Measurements from ENCODE around the gene ZFYVE28. TPM values are rescaled to one million over a fixed set of nuclear protein-coding genes. Genes with fewer than 3 reads are reported as not detected.
"Not testable (repeated sequence)": the region's sequence is repeated elsewhere in the genome, so short reads cannot be mapped to it uniquely, and the experiment has no call there.

ZFYVE28 gene
- total RNA-seq, 2 experiments from 2014 or later: 19.7 to 20.0 TPM

GRCh38 chr4:2245787-2246275, 172.6 kb downstream of the ZFYVE28 start:
- no peaks in the 10 kb centered on the region for H3K27me3 Mint-ChIP-seq
- POLR2A ChIA-PET: no interaction called here
- no peak for DNase-seq
- H3K27ac Mint-ChIP-seq: no peak overlapping the region
- peaks cover 2% of the 10 kb centered on the region for H3K36me3 Mint-ChIP-seq
- H3K9me3 Mint-ChIP-seq: no peaks in the 10 kb centered on the region
- no peak overlapping the region for H3K4me3 Mint-ChIP-seq
- intact Hi-C loops (cut with micrococcal nuclease): loop anchor here (10.0 kb wide), 2 partner anchors 289 to 689 kb away; partner anchors contain the start of gene FAM193A
- CTCF ChIA-PET: no interaction called here
- H3K4me1 Mint-ChIP-seq (ENCODE audit: low read depth): peaks cover 19% of the 10 kb centered on the region

- Mint-ChIP-seq H3K27me3 (no peaks in the 10 kb centered on the region), H3K27ac (peak overlapping the region; percentile 14), H3K4me1 (ENCODE audit: low read depth) (peaks cover 25% of the 10 kb centered on the region), H3K4me3 (no peak overlapping the region), H3K9me3 (no peaks in the 10 kb centered on the region), H3K36me3 (peaks cover 7% of the 10 kb centered on the region)
- intact Hi-C loops (cut with micrococcal nuclease): loop anchor here (10.0 kb wide), 2 partner anchors 290 to 690 kb away; partner anchors contain the start of gene FAM193A
- POLR2A ChIA-PET: no interaction called here
- DNase-seq: no peak
- CTCF ChIA-PET: interaction anchor here (0.7 kb wide), 1 partner anchor 11 kb away, joined by 3 read pairs; no protein-coding TSS in a partner anchor
These were observed 173.2 kb downstream of the ZFYVE28 start for GRCh38 chr4:2245057-2245786.

DNA sequence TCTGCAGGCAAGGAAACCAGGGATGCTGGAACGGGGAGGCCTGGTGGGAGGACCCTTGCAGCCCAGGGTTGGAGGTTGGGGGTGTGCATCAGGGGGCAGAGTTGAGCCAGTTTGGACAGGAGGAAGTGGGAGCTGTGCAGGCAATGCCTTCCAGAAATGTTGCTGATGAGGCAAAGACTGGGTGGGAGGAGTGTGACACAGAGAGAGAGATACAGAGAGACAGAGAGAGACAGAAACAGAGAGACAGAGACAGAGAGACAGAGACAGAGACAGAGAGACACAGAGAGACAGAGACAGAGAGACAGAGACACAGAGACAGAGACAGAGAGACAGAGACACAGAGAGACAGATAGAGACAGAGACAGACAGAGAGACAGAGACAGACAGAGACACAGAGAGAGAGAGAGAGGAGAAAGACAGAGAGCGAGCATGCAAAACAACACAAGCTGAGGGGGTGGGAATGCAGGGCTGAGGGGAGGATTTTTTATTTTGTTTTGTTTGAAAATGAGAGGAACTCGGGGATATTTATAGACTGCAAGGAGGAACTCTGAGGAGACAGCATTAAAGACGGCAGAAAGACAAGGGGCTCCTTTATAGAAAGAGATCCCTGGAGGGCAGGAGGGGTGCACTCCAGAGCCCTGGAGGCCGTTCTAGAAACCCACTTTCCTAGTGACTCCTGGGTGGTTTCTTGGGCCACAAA, 174.6 kb downstream of the ZFYVE28 start:
- peak; percentile 54 for DNase-seq

GRCh38 chr4:2241410-2242353, 176.8 kb downstream of the ZFYVE28 start, which contains the start of the genes HAUS3 and POLN:
Gene HAUS3 (minus strand): TSS chr4:2242121. CDS start chr4:2240946, 1,175 bp downstream.
Gene POLN (minus strand): TSS chr4:2242121. CDS start chr4:2229231, 12,890 bp downstream.
- intact Hi-C loops (cut with micrococcal nuclease): loop anchor here (1.0 to 10.0 kb wide), 9 partner anchors 21 to 693 kb away; partner anchors contain the start of genes CFAP99, FAM193A, MXD4 and NSD2
- ChIA-PET CTCF (interaction anchor here (0.6 to 3.5 kb wide), 13 partner anchors 11 to 244 kb away, joined by 3 to 23 read pairs (median 4); partner anchors contain the start of genes MXD4 and RNF4), POLR2A (interaction anchor here (0.6 to 2.5 kb wide), 10 partner anchors 20 to 694 kb away, joined by 3 to 11 read pairs (median 4); partner anchors contain the start of genes CFAP99, MXD4, RNF4 and ZFYVE28)
- Mint-ChIP-seq H3K4me3 (peak within 1 kb of the TSS; percentile 97), H3K27me3 (no peaks in the 10 kb centered on the region), H3K4me1 (ENCODE audit: low read depth) (peaks cover 54% of the 10 kb centered on the region), H3K27ac (peak within 1 kb of the TSS; percentile 89), H3K9me3 (no peaks in the 10 kb centered on the region), H3K36me3 (peaks cover 26% of the 10 kb centered on the region)
- peak; percentile 100 for DNase-seq

More for the DNA sequence above, 174.6 kb downstream of the ZFYVE28 start:
- Mint-ChIP-seq H3K36me3 (peaks cover 17% of the 10 kb centered on the region), H3K27me3 (no peaks in the 10 kb centered on the region), H3K4me1 (ENCODE audit: low read depth) (peaks cover 36% of the 10 kb centered on the region), H3K4me3 (no peak overlapping the region), H3K9me3 (no peaks in the 10 kb centered on the region), H3K27ac (peak overlapping the region; percentile 25)
- POLR2A ChIA-PET: no interaction called here
- intact Hi-C loops (cut with micrococcal nuclease): loop anchor here (5.0 to 10.0 kb wide), 3 partner anchors 291 to 691 kb away; partner anchors contain the start of genes FAM193A and NSD2
- CTCF ChIA-PET: interaction anchor here (1.0 kb wide), 2 partner anchors 87 to 219 kb away, joined by 3 read pairs; no protein-coding TSS in a partner anchor

DNA sequence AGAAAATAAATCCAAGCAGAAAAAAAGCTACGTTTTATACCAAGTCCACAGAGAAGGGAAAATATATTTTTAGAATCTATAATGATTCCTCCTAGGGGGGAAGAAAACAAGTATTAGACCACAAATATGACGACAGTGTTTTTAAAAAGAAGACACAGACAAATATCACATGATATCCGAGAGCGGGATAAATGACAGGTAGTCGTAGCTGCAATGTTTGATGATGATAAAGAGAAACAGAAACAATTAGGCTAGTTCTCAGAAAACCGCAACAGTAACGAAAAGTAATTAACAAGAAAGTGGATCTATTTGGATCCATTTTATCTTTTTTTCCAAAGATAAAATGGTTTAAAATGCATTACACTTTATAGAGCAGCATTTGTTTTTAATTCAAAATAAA, 177.4 kb downstream of the ZFYVE28 start:
- Mint-ChIP-seq H3K4me3 (peak overlapping the region; percentile 97), H3K9me3 (no peaks in the 10 kb centered on the region), H3K27ac (peak overlapping the region; percentile 89), H3K4me1 (ENCODE audit: low read depth) (peaks cover 54% of the 10 kb centered on the region), H3K36me3 (peaks cover 29% of the 10 kb centered on the region), H3K27me3 (no peaks in the 10 kb centered on the region)
- CTCF ChIA-PET: interaction anchor here (0.7 to 3.5 kb wide), 9 partner anchors 11 to 511 kb away, joined by 3 to 23 read pairs (median 4); partner anchors contain the start of genes CFAP99, MXD4, RNF4 and ZFYVE28
- POLR2A ChIA-PET: interaction anchor here (0.9 to 2.5 kb wide), 6 partner anchors 21 to 227 kb away, joined by 3 to 11 read pairs (median 8); partner anchors contain the start of genes CFAP99, MXD4, RNF4 and ZFYVE28
- intact Hi-C loops (cut with micrococcal nuclease): loop anchor here (5.0 to 10.0 kb wide), 3 partner anchors 294 to 694 kb away; partner anchors contain the start of genes FAM193A and NSD2
- no peak for DNase-seq

- peak overlapping the region; percentile 2 for H3K4me3 Mint-ChIP-seq
- H3K4me1 Mint-ChIP-seq (ENCODE audit: low read depth): peaks cover 56% of the 10 kb centered on the region
- intact Hi-C loops (cut with micrococcal nuclease): no loop called here
- no peak for DNase-seq
- no peak overlapping the region for H3K27ac Mint-ChIP-seq
- no peaks in the 10 kb centered on the region for H3K27me3 Mint-ChIP-seq
- H3K9me3 Mint-ChIP-seq: no peaks in the 10 kb centered on the region
- CTCF ChIA-PET: interaction anchor here (0.7 to 4.0 kb wide), 4 partner anchors 17 to 225 kb away, joined by 3 to 19 read pairs (median 6); partner anchors contain the start of gene CFAP99
- H3K36me3 Mint-ChIP-seq: peaks cover 39% of the 10 kb centered on the region
- POLR2A ChIA-PET: no interaction called here
These were observed 181.3 kb downstream of the ZFYVE28 start for GRCh38 chr4:2236944-2237666.

- no peak overlapping the region for H3K4me3 Mint-ChIP-seq
- H3K27ac Mint-ChIP-seq: no peak overlapping the region
- no peaks in the 10 kb centered on the region for H3K9me3 Mint-ChIP-seq
- DNase-seq: no peak
- intact Hi-C loops (cut with micrococcal nuclease): no loop called here
- ChIA-PET POLR2A (no interaction called here), CTCF (interaction anchor here (1.0 to 2.4 kb wide), 3 partner anchors 9 to 11 kb away, joined by 4 to 13 read pairs (median 4); no protein-coding TSS in a partner anchor)
- peaks cover 17% of the 10 kb centered on the region for H3K36me3 Mint-ChIP-seq
- peaks cover 18% of the 10 kb centered on the region for H3K4me1 Mint-ChIP-seq (ENCODE audit: low read depth)
- no peaks in the 10 kb centered on the region for H3K27me3 Mint-ChIP-seq
These were observed 187.4 kb downstream of the ZFYVE28 start for GRCh38 chr4:2231082-2231481.

DNA sequence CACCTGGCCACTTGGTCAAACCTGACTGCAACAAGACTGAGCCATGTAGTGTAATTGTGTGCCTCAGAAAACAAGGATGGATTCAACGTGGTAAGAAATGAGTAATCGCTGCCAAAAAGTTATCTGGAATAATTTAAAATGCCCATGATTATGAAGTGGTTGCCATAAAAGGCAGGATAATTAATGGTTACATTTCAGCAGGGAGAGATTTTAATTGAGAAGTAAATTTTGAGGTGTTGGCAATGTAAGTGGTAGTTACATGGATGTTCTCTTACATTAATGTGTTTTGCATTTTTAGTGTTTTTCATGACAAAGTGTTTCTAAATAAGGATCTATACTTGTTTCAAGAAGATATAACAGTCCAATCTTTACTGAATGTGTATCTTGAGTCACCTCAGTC, 192.2 kb downstream of the ZFYVE28 start:
- intact Hi-C loops (cut with micrococcal nuclease): no loop called here
- Mint-ChIP-seq H3K4me1 (ENCODE audit: low read depth) (no peaks in the 10 kb centered on the region), H3K36me3 (peaks cover 11% of the 10 kb centered on the region), H3K27me3 (no peaks in the 10 kb centered on the region), H3K4me3 (no peak overlapping the region), H3K27ac (no peak overlapping the region), H3K9me3 (no peaks in the 10 kb centered on the region)
- CTCF ChIA-PET: no interaction called here
- DNase-seq: no peak
- POLR2A ChIA-PET: no interaction called here

DNA sequence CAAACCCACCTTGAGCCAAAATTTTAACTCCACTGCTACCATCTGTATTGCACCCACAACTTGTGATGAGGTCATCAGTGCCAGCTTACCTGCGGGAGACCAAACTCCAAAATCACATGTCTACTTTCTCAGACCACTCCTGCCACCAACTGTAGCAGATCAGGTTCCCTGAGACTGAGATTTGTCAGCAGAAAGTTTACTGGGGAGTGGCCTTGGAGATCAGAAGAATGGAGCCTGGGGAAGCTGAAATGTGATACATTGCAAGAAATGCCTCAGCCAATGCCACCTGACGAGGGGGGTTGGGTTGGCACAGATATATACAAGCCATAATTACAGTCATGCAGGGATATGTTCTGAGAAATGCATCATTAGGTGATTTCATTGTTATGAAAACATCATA, 195.6 kb downstream of the ZFYVE28 start:
- H3K27me3 Mint-ChIP-seq: no peaks in the 10 kb centered on the region
- H3K9me3 Mint-ChIP-seq: no peaks in the 10 kb centered on the region
- H3K4me3 Mint-ChIP-seq: no peak overlapping the region
- DNase-seq: no peak
- peaks cover 5% of the 10 kb centered on the region for H3K4me1 Mint-ChIP-seq (ENCODE audit: low read depth)
- H3K36me3 Mint-ChIP-seq: peaks cover 8% of the 10 kb centered on the region
- POLR2A ChIA-PET: interaction anchor here (1.1 kb wide), 1 partner anchor 144 kb away, joined by 3 read pairs; no protein-coding TSS in a partner anchor
- CTCF ChIA-PET: interaction anchor here (0.7 to 1.2 kb wide), 2 partner anchors 220 to 240 kb away, joined by 3 to 4 read pairs; no protein-coding TSS in a partner anchor
- no peak overlapping the region for H3K27ac Mint-ChIP-seq
- intact Hi-C loops (cut with micrococcal nuclease): no loop called here

DNA sequence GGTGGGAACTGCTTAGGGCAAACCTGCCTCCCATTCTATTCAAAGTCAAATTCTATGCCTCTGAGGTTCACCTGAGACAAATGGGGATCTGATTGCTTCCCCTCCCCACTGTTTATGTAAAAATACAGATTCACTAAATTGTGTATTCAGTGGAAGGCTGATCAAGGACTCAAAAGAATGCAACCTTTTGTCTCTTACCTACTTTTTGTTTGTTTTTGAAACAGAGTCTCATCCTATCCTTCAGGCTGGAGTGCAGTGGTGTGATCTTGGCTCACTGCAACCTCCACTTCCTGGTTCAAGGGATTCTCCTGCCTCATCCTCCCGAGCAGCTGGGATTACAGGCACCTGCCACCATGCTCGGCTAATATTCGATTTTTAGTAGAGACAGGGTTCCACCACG, 197.1 kb downstream of the ZFYVE28 start:
- H3K4me1 Mint-ChIP-seq (ENCODE audit: low read depth); H3K4me3 Mint-ChIP-seq; H3K9me3 Mint-ChIP-seq; H3K27me3 Mint-ChIP-seq; H3K27ac Mint-ChIP-seq; H3K36me3 Mint-ChIP-seq; DNase-seq; intact Hi-C loops (cut with micrococcal nuclease); POLR2A ChIA-PET: not testable (repeated sequence)
- CTCF ChIA-PET: interaction anchor here (0.7 to 2.6 kb wide), 7 partner anchors 9 to 880 kb away, joined by 3 to 28 read pairs (median 7); partner anchors contain the start of genes HAUS3, POLN and RNF4
